ENCODE results near the gene GFOD2.

Gene GFOD2

DNA sequence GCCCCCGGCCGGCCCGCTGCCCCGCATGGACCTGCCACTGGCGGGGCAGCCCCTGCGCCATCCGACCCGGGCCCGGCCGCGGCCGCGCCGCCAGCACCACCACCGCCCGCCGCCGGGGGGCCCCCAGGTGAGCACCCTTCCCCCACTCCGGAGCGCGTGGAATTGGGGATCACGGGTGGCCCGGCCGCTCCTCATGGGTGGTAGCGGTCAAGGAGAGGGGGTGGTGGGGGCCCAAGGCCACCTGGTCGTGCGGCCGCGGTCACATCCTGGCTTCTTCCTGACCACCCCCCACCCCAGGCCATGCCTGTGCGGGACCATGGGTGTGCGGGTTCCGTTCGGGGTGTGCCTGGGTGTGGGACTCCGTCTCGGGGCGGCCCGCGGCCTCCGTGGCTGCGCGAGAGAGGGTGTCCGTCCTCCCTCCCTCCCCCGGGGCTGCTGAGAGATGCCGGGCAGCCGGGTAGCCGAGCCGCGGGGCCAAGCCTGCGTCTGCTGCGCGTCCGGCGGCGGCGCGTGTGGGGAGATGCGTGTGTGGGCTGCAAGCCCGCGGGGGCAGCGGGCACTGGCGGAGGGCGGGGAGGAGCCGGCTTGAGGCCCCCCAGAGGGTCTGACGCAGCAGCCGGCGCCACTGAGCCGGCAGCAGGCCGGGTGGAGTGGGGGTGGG is 65.9 kb downstream of the GFOD2 start (continued):
- TF ChIP-seq, protein P1, sequence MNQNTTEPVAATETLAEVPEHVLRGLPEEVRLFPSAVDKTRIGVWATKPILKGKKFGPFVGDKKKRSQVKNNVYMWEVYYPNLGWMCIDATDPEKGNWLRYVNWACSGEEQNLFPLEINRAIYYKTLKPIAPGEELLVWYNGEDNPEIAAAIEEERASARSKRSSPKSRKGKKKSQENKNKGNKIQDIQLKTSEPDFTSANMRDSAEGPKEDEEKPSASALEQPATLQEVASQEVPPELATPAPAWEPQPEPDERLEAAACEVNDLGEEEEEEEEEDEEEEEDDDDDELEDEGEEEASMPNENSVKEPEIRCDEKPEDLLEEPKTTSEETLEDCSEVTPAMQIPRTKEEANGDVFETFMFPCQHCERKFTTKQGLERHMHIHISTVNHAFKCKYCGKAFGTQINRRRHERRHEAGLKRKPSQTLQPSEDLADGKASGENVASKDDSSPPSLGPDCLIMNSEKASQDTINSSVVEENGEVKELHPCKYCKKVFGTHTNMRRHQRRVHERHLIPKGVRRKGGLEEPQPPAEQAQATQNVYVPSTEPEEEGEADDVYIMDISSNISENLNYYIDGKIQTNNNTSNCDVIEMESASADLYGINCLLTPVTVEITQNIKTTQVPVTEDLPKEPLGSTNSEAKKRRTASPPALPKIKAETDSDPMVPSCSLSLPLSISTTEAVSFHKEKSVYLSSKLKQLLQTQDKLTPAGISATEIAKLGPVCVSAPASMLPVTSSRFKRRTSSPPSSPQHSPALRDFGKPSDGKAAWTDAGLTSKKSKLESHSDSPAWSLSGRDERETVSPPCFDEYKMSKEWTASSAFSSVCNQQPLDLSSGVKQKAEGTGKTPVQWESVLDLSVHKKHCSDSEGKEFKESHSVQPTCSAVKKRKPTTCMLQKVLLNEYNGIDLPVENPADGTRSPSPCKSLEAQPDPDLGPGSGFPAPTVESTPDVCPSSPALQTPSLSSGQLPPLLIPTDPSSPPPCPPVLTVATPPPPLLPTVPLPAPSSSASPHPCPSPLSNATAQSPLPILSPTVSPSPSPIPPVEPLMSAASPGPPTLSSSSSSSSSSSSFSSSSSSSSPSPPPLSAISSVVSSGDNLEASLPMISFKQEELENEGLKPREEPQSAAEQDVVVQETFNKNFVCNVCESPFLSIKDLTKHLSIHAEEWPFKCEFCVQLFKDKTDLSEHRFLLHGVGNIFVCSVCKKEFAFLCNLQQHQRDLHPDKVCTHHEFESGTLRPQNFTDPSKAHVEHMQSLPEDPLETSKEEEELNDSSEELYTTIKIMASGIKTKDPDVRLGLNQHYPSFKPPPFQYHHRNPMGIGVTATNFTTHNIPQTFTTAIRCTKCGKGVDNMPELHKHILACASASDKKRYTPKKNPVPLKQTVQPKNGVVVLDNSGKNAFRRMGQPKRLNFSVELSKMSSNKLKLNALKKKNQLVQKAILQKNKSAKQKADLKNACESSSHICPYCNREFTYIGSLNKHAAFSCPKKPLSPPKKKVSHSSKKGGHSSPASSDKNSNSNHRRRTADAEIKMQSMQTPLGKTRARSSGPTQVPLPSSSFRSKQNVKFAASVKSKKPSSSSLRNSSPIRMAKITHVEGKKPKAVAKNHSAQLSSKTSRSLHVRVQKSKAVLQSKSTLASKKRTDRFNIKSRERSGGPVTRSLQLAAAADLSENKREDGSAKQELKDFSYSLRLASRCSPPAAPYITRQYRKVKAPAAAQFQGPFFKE (tag by site-specific recombination; IDR thresholded peaks at IDR 0.05; ENCODE audit: borderline replicate concordance), result 0 out of 2 replicates have a peak, but pooled peaks have one; percentile 41
- TF ChIP-seq, protein P2, sequence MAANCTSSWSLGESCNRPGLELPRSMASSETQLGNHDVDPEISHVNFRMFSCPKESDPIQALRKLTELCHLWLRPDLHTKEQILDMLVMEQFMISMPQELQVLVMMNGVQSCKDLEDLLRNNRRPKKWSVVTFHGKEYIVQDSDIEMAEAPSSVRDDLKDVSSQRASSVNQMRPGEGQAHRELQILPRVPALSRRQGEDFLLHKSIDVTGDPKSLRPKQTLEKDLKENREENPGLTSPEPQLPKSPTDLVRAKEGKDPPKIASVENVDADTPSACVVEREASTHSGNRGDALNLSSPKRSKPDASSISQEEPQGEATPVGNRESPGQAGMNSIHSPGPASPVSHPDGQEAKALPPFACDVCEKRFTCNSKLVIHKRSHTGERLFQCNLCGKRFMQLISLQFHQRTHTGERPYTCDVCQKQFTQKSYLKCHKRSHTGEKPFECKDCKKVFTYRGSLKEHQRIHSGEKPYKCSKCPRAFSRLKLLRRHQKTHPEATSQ (tag by site-specific recombination; IDR thresholded peaks at IDR 0.05), result no peak
- no peak for TF ChIP-seq ZBTB17 (tag by site-specific recombination; IDR thresholded peaks at IDR 0.05)
- TF ChIP-seq EGR2 (tag by site-specific recombination; IDR thresholded peaks at IDR 0.05; ENCODE audit: low read depth), result peak; percentile 65
- no peak for TF ChIP-seq ZNF23 (tag by site-specific recombination; IDR thresholded peaks at IDR 0.05; ENCODE audit: borderline replicate concordance)
- TF ChIP-seq, protein P3, sequence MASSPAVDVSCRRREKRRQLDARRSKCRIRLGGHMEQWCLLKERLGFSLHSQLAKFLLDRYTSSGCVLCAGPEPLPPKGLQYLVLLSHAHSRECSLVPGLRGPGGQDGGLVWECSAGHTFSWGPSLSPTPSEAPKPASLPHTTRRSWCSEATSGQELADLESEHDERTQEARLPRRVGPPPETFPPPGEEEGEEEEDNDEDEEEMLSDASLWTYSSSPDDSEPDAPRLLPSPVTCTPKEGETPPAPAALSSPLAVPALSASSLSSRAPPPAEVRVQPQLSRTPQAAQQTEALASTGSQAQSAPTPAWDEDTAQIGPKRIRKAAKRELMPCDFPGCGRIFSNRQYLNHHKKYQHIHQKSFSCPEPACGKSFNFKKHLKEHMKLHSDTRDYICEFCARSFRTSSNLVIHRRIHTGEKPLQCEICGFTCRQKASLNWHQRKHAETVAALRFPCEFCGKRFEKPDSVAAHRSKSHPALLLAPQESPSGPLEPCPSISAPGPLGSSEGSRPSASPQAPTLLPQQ (tag by site-specific recombination; IDR thresholded peaks at IDR 0.05), result no peak
- TF ChIP-seq ZNF423 (tag by site-specific recombination; IDR thresholded peaks at IDR 0.05), result no peak
- TF ChIP-seq ZNF266 (tag by site-specific recombination; IDR thresholded peaks at IDR 0.05; ENCODE audit: low read depth), result no peak
- no peak for TF ChIP-seq ZNF707 (tag by site-specific recombination; IDR thresholded peaks at IDR 0.05)
- no peak for TF ChIP-seq ZNF501 (tag by site-specific recombination; IDR thresholded peaks at IDR 0.05)
- TF ChIP-seq ZSCAN16 (tag by site-specific recombination; IDR thresholded peaks at IDR 0.05), result no peak
- TF ChIP-seq ZNF239 (tag by site-specific recombination; IDR thresholded peaks at IDR 0.05), result no peak
- TF ChIP-seq ZNF544 (tag by site-specific recombination; IDR thresholded peaks at IDR 0.05), result no peak
- TF ChIP-seq ZBTB1 (tag by site-specific recombination; IDR thresholded peaks at IDR 0.05), result no peak
- no peak for TF ChIP-seq ZNF473 (tag by site-specific recombination; IDR thresholded peaks at IDR 0.05)
- TF ChIP-seq ZIC2 (tag by site-specific recombination; IDR thresholded peaks at IDR 0.05), result peak; percentile 57
- TF ChIP-seq ZFHX2 (tag by site-specific recombination; conservative IDR thresholded peaks at IDR 0.05), result peak; percentile 92
- peak; percentile 47; the same call in 1 of the 2 replicates for TF ChIP-seq ZNF610 (tag by site-specific recombination; IDR thresholded peaks at IDR 0.05; ENCODE audit: borderline replicate concordance)
- TF ChIP-seq SP7 (tag by site-specific recombination; IDR thresholded peaks at IDR 0.05), result no peak
- TF ChIP-seq, protein P4, sequence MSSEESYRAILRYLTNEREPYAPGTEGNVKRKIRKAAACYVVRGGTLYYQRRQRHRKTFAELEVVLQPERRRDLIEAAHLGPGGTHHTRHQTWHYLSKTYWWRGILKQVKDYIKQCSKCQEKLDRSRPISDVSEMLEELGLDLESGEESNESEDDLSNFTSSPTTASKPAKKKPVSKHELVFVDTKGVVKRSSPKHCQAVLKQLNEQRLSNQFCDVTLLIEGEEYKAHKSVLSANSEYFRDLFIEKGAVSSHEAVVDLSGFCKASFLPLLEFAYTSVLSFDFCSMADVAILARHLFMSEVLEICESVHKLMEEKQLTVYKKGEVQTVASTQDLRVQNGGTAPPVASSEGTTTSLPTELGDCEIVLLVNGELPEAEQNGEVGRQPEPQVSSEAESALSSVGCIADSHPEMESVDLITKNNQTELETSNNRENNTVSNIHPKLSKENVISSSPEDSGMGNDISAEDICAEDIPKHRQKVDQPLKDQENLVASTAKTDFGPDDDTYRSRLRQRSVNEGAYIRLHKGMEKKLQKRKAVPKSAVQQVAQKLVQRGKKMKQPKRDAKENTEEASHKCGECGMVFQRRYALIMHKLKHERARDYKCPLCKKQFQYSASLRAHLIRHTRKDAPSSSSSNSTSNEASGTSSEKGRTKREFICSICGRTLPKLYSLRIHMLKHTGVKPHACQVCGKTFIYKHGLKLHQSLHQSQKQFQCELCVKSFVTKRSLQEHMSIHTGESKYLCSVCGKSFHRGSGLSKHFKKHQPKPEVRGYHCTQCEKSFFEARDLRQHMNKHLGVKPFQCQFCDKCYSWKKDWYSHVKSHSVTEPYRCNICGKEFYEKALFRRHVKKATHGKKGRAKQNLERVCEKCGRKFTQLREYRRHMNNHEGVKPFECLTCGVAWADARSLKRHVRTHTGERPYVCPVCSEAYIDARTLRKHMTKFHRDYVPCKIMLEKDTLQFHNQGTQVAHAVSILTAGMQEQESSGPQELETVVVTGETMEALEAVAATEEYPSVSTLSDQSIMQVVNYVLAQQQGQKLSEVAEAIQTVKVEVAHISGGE (tag by site-specific recombination; conservative IDR thresholded peaks at IDR 0.05; ENCODE audit: low read depth), result 0 out of 2 replicates have a peak, but pooled peaks have one; percentile 10
- TF ChIP-seq, protein P5, sequence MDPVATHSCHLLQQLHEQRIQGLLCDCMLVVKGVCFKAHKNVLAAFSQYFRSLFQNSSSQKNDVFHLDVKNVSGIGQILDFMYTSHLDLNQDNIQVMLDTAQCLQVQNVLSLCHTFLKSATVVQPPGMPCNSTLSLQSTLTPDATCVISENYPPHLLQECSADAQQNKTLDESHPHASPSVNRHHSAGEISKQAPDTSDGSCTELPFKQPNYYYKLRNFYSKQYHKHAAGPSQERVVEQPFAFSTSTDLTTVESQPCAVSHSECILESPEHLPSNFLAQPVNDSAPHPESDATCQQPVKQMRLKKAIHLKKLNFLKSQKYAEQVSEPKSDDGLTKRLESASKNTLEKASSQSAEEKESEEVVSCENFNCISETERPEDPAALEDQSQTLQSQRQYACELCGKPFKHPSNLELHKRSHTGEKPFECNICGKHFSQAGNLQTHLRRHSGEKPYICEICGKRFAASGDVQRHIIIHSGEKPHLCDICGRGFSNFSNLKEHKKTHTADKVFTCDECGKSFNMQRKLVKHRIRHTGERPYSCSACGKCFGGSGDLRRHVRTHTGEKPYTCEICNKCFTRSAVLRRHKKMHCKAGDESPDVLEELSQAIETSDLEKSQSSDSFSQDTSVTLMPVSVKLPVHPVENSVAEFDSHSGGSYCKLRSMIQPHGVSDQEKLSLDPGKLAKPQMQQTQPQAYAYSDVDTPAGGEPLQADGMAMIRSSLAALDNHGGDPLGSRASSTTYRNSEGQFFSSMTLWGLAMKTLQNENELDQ (tag by site-specific recombination; IDR thresholded peaks at IDR 0.05; ENCODE audit: low read depth), result no peak
- TF ChIP-seq, protein P6, sequence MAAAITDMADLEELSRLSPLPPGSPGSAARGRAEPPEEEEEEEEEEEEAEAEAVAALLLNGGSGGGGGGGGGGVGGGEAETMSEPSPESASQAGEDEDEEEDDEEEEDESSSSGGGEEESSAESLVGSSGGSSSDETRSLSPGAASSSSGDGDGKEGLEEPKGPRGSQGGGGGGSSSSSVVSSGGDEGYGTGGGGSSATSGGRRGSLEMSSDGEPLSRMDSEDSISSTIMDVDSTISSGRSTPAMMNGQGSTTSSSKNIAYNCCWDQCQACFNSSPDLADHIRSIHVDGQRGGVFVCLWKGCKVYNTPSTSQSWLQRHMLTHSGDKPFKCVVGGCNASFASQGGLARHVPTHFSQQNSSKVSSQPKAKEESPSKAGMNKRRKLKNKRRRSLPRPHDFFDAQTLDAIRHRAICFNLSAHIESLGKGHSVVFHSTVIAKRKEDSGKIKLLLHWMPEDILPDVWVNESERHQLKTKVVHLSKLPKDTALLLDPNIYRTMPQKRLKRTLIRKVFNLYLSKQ (tag by site-specific recombination; IDR thresholded peaks at IDR 0.05; ENCODE audit: borderline replicate concordance), result no peak

Data from HEK293 (cell line).